ENCODE measurements around the gene ETS1.
A peak's percentile ranks its signal among the peaks of the same experiment; 100 is the strongest.

The ETS1 gene

DNA sequence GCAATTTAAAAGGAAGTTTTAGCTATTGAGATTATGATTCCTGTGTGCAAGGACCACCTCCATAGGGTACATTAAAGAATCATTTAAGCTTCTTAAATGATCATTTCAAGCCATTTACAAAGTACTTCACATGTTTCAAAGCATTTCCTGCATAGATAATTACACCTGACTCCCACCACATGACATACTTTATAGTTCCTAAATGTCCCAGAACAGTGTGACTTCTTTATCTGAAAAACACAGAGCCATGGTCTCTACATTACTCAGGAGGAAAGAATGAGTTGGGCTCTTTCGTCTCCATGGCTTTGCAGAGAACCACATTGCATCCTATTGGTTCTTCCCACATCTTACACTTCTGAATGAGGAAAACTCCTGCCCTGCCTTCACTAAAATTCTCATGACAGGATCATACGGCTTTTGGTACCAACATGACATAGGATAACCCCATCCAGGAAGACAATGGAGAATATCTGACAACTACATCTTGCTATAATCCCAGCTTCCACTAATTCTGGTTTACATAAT is 88.6 kb downstream of the ETS1 start:
- DNase-seq: no peak

DNA sequence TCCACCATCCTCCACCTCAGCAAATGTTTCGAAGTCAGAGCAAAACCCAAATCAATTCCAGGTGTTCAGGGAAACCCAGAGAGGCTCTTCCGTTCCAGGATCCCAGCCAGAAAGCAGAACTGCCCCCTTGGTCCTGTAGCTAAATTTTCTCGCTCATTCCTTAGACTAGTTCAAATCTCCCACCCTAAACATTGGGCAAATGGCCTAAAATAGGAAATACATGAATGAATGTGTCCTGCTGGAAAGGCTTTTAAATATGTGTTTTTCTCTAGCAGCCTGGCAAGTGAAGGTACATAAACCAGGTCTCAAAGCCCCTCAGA is 89.6 kb downstream of the ETS1 start:
- no peak for DNase-seq

DNA sequence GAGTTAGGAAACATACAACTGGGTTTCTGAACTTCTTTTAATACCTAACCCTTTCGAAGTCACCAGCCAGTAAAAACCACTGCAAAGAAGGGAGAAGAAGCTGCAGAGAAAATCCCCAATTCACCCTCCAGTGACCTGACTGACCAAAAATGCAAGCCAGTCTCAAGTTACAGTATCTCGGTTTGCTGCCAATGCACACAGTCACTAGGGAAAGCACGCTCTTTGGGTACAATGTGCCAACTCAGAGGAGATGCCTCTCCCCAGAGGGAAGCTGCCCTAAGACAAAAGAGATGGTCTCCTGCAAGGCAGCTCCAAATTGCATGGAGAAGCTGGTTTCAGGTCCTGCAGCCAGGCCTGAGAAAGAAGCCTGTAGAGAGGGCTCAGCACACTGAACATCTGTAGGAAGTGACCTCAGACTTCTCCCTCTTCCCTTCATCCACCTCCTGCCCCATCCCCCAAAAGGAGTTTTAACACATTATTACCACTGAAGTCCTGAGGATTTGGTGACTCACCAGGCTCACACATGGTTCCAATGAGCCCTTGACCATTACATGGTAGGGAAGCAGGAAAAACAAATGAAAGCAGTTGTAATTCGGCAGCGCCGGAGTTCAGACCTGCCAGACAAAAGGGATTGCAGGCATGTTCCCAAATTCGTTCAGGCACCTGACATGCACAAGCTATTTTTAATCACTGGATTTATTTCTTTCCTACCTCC is 90.1 kb downstream of the ETS1 start:
- peak in 1 of 5 donors; percentile 59 for DNase-seq

DNA sequence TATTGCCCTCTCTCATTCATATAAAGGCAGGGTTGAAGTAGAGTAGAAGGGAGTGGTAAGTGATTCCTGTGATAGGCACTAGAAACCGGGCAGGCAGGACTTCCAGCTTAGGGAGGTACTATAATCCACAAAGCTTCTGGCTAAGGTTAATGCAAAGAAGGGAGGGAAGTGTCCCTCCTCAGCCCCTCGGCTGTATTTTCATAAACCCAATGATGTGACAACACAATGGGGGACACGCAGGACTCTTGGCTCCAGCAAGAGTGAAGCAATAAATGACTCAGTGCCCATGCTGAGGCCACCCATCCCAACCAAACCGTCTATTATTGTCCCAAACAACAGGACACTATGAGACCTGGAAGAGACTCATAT is 90.7 kb downstream of the ETS1 start:
- DNase-seq: no peak

DNA sequence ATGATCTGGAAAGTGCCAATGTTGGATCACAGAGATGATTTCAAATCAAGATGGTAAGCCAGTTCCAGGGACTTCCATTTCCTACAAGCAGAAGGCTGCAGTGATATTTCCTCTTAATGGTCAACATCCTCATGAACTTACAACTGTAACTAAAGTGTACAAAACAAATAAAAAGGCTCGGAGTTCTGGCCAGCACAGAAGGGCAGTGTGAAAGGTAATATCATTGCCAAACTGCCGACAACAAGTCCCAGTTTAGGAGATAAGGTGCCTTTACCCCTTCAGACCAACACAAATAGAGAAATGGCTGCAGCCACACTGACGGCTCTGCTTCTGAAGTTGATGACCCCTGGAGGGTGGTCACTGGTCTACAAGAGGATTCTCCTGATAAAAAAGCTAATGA is 91.1 kb downstream of the ETS1 start:
- no peak for DNase-seq

DNA sequence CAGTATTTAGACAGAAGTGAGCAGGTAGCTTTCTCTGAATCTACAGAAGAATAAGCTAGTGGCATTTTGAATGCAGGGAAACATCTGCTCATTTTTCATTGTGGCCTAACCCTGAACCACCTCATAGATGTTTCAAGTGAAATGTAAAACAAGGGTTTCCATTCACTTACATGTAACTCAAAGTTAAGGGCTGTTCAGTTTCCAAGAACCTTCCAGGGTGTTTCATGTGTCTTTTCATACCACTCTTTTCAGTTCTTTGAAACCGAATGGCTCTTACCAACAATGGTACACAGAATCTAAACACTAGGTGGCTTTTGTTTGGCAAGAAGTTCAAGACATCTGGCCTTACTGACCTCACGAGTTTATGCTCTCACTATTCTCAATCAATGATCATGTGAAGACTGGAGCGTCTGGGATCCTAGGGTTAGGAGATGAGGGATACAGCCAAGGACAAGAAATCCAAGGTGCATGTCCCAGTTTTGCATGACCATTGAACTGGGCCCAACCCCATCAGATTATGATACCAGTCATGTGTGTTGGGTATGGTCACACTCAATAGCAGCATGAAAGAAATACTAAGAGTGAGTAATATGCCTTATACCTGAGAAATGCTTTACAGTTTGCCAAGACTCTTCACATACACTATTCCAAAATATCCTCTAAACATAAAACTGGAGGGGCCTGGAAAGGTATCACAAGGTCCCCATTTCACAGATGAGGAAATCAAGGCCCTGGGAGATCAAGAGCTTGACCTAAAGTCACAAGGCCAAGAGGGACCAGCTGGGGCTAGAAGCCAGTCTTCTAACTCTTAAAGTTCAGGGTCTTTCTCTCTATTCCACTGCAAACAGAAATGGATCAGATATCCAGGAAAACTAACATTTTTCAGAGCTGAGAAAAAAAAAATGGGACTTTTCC is 92.7 kb downstream of the ETS1 start:
- DNase-seq: peak in 1 of 5 donors; percentile 85

DNA sequence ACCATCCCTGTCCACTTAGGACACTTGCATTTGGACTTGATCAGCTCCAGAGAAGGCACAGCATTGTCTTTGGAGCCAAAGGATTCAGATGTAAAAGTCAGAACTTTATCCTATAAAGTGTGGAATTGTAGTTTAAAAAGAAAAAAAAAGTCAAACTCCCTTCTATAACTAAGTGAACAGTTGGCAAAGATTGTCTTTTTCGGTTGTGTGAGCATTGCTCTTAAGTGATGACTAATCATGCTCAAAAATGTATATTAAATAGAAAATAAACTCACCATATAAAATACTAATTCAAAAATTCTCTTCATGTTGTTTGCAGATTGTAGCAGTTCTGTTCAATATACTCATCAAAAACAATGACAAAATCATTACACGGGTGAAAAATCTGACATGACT is 93.8 kb downstream of the ETS1 start:
- no peak for DNase-seq

DNA sequence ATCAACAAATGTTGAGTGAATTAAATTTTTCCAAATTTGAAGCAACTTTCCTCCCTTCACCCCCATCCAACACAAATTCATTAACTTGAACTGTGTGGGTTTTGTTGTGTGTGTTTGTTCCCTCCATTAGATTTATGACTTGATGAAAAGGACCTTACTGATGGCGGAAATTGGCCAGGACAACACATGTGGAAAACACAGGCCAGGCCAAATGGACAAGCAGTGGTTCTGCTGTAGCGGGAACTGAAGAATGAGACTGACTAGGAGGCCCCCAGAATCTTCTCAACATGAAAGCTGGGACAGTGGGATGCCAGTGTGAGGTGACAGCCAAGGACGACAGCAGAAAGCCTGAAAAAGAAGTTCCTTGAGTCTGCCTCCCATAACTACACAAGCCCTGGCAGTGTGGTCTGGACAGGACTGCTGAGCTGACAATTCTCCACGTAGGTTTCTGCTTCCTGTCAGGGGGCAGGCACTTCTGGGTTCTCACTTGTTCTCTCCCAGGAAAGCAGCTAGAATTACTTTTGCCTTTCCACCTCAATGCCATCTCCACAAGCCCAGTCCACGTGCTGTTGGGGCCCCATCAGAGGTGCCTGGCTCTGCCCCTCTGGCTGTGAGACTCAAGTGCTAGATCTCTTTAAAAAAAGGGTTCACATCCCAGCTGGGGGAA is 94.3 kb downstream of the ETS1 start:
- peak in 1 of 5 donors; percentile 71 for DNase-seq

DNA sequence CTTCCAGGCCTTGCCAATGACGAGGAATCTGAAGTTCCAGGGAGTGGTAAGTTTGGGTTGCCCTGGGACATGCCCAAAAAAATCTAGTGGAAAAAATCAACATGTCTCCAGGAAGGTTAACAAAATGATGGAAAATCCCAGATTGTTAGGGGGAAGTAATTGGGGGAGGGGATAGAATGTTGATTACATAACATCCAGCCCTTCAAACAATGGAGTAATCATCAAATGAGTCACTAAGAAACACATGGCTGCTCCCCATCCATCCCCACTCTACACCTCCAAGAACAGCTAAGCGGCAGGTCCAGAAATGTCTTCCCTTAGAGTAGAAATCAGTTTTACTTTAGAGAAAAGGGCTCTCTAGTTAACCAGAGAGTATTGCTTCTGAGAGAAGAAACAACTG is 94.9 kb downstream of the ETS1 start:
- DNase-seq: no peak

DNA sequence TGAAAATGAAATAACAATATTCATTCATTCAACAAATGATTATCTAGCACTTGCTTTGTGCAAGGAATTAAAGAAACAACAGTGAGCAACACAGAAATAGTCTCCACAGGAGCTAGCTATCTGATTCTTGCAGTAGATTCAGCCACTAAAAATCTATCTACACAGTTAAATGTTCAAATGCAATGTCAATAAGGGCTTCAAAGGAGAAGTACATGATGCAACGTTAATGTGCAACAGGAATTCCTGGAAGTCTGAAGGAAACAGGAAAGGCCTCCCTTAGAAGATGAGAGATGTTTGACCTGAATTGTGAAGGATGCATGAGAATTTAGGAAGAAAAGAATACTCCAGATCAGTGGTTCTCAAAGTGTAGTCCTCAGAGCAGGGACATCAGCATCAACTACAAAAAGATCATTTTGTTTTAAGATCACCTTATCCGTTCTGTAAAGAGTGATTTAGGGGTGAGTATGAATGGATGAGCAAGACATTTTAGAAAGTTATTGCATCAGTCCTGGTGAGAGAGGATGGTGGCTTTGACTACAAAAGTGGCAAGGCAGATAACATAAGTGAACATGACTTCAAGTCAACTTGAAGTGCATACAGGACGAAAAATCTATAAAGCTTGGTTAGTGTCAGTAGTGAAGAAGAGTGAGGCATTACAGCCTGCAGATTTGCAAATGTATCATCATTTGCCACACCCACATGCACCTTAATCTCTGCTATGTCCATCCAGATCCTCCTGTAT is 96.0 kb downstream of the ETS1 start:
- DNase-seq: peak in 1 of 5 donors; percentile 77

DNA sequence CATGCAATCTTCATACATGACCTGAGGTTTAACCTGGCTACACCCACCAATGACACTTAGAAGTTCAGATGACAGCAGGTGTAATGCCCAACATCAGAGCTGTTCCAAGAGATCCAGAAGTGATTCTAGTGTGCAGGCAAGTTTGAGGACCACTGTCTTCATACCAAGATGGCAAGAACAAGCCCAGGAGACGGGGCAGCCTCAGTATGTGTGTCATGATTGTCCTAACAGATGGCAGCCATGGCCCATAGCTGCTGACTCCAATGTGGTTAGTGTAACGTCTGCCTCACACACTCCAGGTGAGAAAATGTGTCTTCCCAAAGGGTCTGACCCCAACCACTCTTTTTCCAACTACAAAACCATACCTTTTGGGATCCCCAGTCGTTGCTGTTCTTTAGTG is 97.3 kb downstream of the ETS1 start:
- no peak for DNase-seq

DNA sequence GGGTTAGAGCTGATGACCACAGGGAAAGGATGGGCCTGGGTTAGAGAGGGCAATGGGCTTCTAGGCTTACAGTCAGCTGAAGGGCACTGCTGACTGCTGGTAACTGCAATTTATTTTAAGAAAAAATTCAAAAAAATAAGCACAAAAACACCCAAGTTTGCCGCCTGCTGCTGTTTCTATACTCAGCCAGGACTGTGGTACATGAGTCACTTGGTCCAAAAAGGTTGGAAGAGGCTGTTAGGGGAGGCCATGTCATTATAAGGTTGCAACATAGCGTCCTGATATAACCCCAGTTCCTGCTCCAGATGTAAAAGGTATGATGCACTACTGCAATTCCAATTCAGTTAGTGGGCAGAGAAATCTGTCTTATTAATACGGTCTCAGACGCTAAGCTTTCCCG is 98.9 kb downstream of the ETS1 start:
- DNase-seq: peak in 1 of 5 donors; percentile 60

DNA sequence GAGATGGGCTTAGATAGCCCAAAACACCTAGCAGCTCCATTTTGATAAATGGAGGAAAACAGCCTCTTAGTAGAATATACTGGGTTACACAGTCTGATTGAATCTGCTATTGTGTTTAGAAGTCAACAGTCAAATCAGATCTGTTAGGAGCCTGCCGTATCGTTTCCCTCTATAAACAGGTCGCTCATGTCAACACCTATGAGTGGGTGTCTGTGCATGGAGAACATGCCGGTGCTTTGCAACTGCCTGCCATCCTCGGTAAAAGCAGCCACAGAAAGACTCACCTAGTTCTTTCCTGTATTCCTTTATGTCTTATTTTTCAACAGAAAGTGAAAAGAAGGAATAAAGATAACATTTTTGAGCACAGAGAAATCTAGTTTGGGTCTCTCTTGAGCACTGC is 99.4 kb downstream of the ETS1 start:
- no peak for DNase-seq

DNA sequence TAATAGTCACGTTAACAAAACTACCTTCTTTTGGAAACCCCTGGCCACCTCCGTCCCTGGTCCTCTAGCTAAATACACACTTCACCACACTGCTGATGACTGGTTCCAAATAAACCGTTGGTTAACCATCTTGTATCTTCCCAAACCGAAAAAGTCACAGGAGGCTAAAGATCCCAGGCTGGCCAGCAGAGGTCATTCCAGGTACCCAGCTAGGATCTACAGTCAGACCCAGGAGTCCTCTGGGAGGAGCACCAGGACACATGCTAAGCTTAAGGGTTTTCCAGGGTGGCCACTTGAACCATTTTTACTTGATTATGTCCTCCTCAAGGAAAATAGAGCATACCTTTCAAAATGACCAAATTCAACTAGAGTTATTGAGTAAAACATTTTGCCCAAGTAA is 103.2 kb downstream of the ETS1 start:
- no peak for DNase-seq

DNA sequence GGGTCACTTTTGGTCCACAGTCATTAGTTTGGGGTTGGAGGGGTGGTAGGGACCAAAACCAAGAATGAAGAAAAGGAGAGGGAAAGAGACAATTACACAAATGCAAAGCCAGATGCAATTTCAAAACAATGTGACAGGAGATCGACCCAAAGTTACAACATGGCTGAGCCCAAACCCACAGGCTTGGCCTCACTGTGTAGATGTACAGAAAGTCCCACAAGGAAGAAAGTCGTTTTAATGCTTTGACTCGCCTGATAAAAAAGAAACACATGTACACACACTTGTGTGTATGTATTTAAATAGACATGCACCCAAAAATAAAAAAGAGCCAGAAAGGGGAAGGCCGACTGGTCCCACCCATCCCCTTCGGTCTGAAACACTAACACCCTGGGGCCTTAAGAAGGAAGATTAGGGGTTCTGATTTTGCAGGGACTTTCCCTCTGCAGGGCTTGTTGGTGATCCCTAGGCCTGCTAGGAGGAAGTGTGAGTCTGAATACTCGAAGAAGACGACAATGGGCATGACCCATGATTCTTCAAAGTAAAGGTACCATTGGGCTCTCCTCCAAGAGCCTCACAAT is 104.1 kb downstream of the ETS1 start:
- peak in 1 of 5 donors; percentile 61 for DNase-seq

DNA sequence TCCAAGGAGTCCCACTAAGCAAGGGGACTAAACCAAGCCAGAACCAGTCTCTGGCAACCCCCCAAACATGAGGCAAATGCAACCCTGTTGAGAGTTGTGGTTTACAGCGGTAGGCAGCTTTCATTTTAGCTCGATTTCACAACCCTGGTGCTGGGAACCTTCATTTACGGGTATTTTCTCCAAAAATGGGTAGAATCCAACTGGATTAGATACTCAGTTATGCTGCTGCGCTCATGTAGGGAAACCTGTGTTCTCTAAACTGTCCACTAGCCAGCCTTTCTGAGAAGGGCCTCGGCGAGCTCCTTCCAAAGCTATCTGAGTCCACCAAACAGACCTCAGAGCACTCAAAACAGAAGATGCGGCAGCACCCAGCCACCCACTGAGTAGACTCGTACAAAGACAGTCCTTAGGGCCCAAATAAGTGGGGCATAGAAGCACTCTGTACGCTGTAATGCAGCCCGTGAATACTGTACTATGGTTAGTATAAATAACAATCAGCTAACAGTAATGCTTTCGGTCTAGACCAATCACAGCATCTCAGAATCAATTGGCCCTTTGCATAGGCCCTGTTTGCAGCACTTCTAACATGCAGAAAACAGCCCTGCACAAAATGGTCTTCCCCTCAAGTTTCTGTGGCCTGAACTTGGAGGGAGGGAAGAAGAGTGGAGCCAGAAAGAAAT is 104.7 kb downstream of the ETS1 start:
- DNase-seq: peak in 3 of 5 donors; percentile 40 to 75 (median 57)

DNA sequence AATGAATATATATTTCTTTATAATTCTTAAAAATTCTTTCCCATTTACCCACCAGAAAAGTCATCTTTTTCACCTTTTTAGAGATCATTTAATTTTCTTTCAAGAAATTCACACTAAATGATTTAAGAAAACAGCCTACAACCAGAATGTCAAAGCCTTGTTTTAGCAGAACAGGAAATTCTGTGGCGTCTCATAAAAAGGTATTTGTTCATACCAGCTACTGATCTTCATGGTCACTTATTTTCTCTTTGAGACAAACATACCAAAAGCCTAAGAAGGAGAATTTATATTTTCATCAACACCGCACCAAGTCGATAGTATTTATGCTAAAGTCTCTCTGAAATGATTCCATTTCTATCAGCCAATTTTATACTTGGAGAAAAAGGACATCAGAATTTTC is 105.3 kb downstream of the ETS1 start:
- DNase-seq: no peak

DNA sequence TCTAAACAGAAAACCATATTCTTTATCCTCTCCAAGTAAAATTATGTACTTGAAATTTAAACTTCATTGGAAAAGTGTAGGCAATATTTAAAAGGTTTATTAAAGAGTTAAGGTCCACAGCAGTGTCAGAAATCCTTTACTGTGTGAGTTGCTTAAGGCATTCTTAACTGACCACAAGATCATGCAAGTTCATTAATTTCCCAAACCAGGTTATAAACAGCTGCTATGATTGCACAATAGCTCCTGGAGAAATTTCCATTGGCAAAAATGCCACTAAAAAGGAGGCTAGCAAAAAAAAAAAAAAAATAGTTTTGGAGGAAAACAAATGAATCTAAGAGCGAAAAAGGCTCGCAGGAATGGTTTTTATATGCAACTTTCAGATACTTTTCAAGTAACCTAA is 106.2 kb downstream of the ETS1 start:
- DNase-seq: no peak

DNA sequence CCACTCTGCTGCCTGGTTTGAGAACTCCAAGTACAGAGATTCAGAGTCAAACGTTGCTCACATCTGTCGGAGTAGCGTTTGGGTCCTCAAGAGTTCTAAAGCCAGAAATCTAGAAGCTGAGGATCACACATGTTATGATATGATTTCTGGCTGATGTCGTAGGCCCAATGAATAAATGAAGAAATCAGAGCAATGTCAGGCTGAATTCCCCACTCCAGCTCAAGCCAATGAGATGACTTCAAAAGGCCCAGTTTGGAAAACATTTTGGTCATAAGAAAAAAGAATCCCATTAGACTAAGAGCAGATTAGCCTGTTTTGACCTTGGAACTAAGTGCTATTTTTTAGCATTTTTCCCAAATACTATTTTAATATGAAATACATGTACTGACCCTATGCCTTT is 106.7 kb downstream of the ETS1 start:
- DNase-seq: no peak

DNA sequence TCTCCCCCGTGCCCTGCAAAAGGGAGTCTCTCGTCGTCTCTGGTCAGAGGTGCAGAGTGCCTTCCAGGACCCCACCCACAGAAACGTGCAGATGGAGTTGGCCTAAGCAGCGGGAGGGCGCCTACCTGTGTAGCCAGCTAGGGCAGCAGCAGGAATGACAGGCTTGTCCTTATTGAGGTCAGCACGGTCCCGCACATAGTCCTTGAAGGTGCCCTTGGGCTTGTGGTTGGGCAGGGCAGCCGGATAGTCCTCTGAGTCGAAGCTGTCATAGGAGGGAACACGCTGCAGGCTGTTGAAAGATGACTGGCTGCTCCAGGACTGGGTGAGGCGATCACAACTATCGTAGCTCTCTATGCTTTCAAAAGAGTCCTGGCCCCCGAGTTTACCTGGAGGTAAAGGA is 107.3 kb downstream of the ETS1 start:
- peak in 1 of 5 donors; percentile 49 for DNase-seq

DNA sequence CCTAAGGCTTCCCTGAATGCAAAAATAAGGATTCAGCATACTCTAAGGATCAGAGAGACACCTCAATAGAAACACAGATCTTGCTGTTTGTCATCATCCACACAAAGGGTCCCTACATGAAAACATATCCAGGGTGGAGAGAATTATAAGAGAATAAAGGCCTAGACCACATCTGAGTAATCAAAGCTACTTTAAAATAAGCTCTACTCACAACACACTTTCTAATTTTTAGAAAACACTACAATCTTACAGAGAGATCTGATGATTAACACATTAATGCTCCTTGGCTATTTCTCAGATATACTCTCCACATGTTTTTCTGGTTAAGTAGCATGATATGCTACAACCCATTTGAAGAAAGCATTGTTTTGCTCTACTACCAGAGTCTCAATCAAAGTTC is 108.2 kb downstream of the ETS1 start:
- DNase-seq: no peak

DNA sequence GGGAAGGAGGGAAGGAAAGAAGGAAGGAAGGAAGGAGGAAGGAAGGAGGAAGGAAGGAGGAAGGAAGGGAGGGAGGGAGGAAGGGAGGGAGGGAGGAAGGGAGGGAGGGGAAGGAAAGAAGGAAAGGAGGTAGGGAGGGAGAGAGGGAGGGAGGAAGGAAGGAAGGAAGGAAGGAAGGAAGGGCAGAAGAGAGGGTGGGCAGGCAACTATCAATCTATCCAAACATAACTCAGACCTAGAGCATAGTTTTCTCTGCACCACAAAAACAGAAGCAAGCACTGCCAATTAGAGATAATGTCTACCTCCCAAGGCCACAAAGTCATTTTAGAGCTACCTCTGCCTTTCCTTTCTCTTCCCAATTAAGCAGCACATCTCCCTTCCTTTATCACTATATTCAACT is 109.1 kb downstream of the ETS1 start:
- DNase-seq: no peak

Data from T-helper 1 cell (primary cell).